ENCODE data around the gene IQUB. TPM values are rescaled to one million over a fixed set of nuclear protein-coding genes. Genes with fewer than 3 reads are reported as not detected.
"Not testable (repeated sequence)": the region's sequence is repeated elsewhere in the genome, so short reads cannot be mapped to it uniquely, and the experiment has no call there.

Gene IQUB
- total RNA-seq, 6 experiments from 2014 or later, result 0.05 to 0.19 (median 0.12) TPM; not detected in 3

- no peaks in the 10 kb centered on the region for H3K9me3 Mint-ChIP-seq
- H3K27me3 Mint-ChIP-seq (ENCODE audit: insufficient read depth), result peaks cover 13% of the 10 kb centered on the region
- TF ChIP-seq CTCF (IDR thresholded peaks at IDR 0.05), result no peak
- peak overlapping the region; percentile 96; the same call in 1 of the 2 replicates for H3K4me3 Mint-ChIP-seq
- DNase-seq, result no peak
- peaks cover 30% of the 10 kb centered on the region for H3K4me1 Mint-ChIP-seq (ENCODE audit: low read depth)
- H3K27ac Mint-ChIP-seq, result no peak overlapping the region; the same call in 1 of the 2 replicates
- H3K36me3 Mint-ChIP-seq (ENCODE audit: low read depth), result no peaks in the 10 kb centered on the region
These were observed 860 bp downstream of the IQUB start for GRCh38 chr7:123533553-123533917.

- Mint-ChIP-seq H3K27me3 (ENCODE audit: insufficient read depth) (peaks cover 15% of the 10 kb centered on the region), H3K4me1 (ENCODE audit: low read depth) (peaks cover 24% of the 10 kb centered on the region)
- H3K27ac Mint-ChIP-seq; H3K4me3 Mint-ChIP-seq; H3K9me3 Mint-ChIP-seq; DNase-seq; H3K36me3 Mint-ChIP-seq (ENCODE audit: low read depth): not testable (repeated sequence)
These were observed 1.4 kb downstream of the IQUB start for GRCh38 chr7:123532788-123533552.

- not testable (repeated sequence) for DNase-seq; H3K36me3 Mint-ChIP-seq (ENCODE audit: low read depth); H3K27ac Mint-ChIP-seq; H3K9me3 Mint-ChIP-seq
- peak overlapping the region; percentile 43 for H3K4me3 Mint-ChIP-seq
- peaks cover 18% of the 10 kb centered on the region for H3K4me1 Mint-ChIP-seq (ENCODE audit: low read depth)
- H3K27me3 Mint-ChIP-seq (ENCODE audit: insufficient read depth), result peaks cover 15% of the 10 kb centered on the region
These were observed 2.1 kb downstream of the IQUB start for GRCh38 chr7:123532343-123532742.

GRCh38 chr7:123530035-123530591 is 4.3 kb downstream of the IQUB start:
- H3K4me1 Mint-ChIP-seq (ENCODE audit: low read depth), result peaks cover 11% of the 10 kb centered on the region
- not testable (repeated sequence) for H3K9me3 Mint-ChIP-seq; H3K4me3 Mint-ChIP-seq; H3K36me3 Mint-ChIP-seq (ENCODE audit: low read depth); DNase-seq; H3K27ac Mint-ChIP-seq
- peaks cover 15% of the 10 kb centered on the region for H3K27me3 Mint-ChIP-seq (ENCODE audit: insufficient read depth)

GRCh38 chr7:123528265-123528664 is 6.1 kb downstream of the IQUB start:
- Mint-ChIP-seq H3K4me1 (ENCODE audit: low read depth) (no peaks in the 10 kb centered on the region), H3K4me3 (no peak overlapping the region), H3K27me3 (ENCODE audit: insufficient read depth) (peaks cover 12% of the 10 kb centered on the region), H3K27ac (no peak overlapping the region), H3K36me3 (ENCODE audit: low read depth) (no peaks in the 10 kb centered on the region), H3K9me3 (no peaks in the 10 kb centered on the region)
- DNase-seq, result no peak
- TF ChIP-seq CTCF (IDR thresholded peaks at IDR 0.05), result no peak

- not testable (repeated sequence) for DNase-seq; H3K9me3 Mint-ChIP-seq; H3K27me3 Mint-ChIP-seq (ENCODE audit: insufficient read depth); H3K4me3 Mint-ChIP-seq; H3K36me3 Mint-ChIP-seq (ENCODE audit: low read depth); H3K4me1 Mint-ChIP-seq (ENCODE audit: low read depth); H3K27ac Mint-ChIP-seq
These were observed 6.6 kb downstream of the IQUB start for GRCh38 chr7:123527712-123528225.

GRCh38 chr7:123526533-123526932 is 7.9 kb downstream of the IQUB start:
- H3K4me3 Mint-ChIP-seq; H3K9me3 Mint-ChIP-seq; H3K27ac Mint-ChIP-seq; H3K27me3 Mint-ChIP-seq (ENCODE audit: insufficient read depth); H3K4me1 Mint-ChIP-seq (ENCODE audit: low read depth); H3K36me3 Mint-ChIP-seq (ENCODE audit: low read depth); DNase-seq: not testable (repeated sequence)

- no peak overlapping the region for H3K4me3 Mint-ChIP-seq
- no peak for TF ChIP-seq CTCF (IDR thresholded peaks at IDR 0.05)
- H3K4me1 Mint-ChIP-seq (ENCODE audit: low read depth), result no peaks in the 10 kb centered on the region
These were observed 12.3 kb downstream of the IQUB start for GRCh38 chr7:123522066-123522465.

More at GRCh38 chr7:123522066-123522465, 12.3 kb downstream of the IQUB start:
- no peaks in the 10 kb centered on the region for H3K9me3 Mint-ChIP-seq
- no peak for DNase-seq
- peaks cover 2% of the 10 kb centered on the region for H3K27me3 Mint-ChIP-seq (ENCODE audit: insufficient read depth)
- H3K36me3 Mint-ChIP-seq (ENCODE audit: low read depth), result no peaks in the 10 kb centered on the region
- H3K27ac Mint-ChIP-seq, result no peak overlapping the region
